ENCODE measurements around the gene WDR45B.

DNA sequence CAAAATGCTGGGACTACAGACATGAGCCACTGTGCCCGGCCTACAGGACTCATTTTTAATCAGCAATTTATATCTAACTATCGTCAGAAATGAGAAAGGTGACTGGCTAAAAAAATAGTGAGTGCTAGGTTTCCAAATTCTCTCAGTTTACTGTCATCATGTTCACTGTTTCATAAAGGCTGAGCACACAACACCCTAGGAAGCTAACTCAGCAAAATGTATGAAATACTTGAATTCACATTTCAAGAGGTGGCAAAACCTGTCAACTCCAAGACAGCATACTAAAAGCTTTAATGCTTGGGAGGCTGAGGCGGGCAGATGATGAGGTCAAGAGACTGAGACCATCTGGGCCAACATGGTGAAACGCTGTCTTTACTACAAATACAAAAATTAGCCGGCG, 16.7 kb downstream of the WDR45B start:
- TF ChIP-seq, protein P1, sequence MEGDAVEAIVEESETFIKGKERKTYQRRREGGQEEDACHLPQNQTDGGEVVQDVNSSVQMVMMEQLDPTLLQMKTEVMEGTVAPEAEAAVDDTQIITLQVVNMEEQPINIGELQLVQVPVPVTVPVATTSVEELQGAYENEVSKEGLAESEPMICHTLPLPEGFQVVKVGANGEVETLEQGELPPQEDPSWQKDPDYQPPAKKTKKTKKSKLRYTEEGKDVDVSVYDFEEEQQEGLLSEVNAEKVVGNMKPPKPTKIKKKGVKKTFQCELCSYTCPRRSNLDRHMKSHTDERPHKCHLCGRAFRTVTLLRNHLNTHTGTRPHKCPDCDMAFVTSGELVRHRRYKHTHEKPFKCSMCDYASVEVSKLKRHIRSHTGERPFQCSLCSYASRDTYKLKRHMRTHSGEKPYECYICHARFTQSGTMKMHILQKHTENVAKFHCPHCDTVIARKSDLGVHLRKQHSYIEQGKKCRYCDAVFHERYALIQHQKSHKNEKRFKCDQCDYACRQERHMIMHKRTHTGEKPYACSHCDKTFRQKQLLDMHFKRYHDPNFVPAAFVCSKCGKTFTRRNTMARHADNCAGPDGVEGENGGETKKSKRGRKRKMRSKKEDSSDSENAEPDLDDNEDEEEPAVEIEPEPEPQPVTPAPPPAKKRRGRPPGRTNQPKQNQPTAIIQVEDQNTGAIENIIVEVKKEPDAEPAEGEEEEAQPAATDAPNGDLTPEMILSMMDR (conservative IDR thresholded peaks at IDR 0.05), result no peak
- TF ChIP-seq EZH2 (IDR thresholded peaks at IDR 0.05; ENCODE audit: low read depth), result no peak

All from PC-9 (cell line).